CD4-positive, alpha-beta T cell treated with Interleukin-6 for 4 hours (primary cell): ENCODE data around the gene TIFAB.
A peak's percentile ranks its signal among the peaks of the same experiment; 100 is the strongest.

Experiments
- DNase-seq: peaks from one replicate; pipeline ENCODE4 v3.0.0-alpha.2; 2020; ENCODE audit warnings: mixed read lengths

TIFAB gene

GRCh38 chr5:135457424-135458071 is 5.4 kb upstream of the TIFAB start:
- peak; percentile 51 for DNase-seq

- no peak for DNase-seq
Observed at GRCh38 chr5:135456238-135457099, 4.3 kb upstream of the TIFAB start.

GRCh38 chr5:135455876-135456237 is 3.7 kb upstream of the TIFAB start:
- no peak for DNase-seq

GRCh38 chr5:135454946-135455345 is 2.8 kb upstream of the TIFAB start:
- DNase-seq: no peak

DNA sequence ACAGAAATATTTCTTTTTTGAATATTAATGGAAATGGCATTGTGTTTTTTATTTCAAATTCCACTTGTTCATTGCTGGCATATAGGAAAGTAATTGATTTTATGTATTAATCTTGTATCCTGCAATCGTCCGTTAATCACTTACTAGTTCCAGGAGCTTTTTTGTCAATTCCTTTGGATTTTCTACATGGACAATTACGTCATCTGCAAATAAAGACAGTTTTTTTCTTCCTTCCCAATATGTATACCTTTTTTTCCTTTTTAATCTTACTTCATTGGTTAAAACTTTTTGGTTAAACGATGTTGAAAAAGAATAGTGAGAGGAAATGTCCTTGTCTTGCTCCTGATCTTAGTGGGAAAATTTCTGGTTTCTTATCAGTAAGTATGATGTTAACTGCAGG is 1.5 kb upstream of the TIFAB start:
- no peak for DNase-seq

- DNase-seq: no peak
Observed at GRCh38 chr5:135451581-135452320, 400 bp downstream of the TIFAB start.

DNA sequence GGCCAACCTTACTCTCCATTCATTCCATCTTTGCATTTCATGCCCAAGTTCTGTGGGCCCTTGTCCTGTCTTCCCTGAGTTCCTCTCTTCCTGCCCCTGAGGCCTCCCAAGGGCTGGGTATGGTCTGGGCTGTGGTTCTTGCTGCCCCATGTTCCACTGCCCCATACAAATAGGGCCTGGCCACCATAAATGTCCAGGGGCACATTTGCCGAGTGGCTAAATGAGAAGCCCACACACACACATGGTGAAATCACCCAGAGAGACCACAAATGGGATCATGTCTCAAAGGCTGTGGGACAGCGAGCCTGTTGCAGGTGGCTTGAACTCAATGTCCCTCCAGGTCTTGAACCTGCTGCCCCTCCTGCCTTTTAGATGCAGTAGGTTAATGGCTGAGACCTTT is 1.2 kb downstream of the TIFAB start:
- no peak for DNase-seq

GRCh38 chr5:135450336-135450735 is 1.8 kb downstream of the TIFAB start:
- no peak for DNase-seq

GRCh38 chr5:135449644-135450043 is 2.5 kb downstream of the TIFAB start:
- DNase-seq: no peak

GRCh38 chr5:135448791-135449507 is 3.2 kb downstream of the TIFAB start:
- DNase-seq: no peak

DNA sequence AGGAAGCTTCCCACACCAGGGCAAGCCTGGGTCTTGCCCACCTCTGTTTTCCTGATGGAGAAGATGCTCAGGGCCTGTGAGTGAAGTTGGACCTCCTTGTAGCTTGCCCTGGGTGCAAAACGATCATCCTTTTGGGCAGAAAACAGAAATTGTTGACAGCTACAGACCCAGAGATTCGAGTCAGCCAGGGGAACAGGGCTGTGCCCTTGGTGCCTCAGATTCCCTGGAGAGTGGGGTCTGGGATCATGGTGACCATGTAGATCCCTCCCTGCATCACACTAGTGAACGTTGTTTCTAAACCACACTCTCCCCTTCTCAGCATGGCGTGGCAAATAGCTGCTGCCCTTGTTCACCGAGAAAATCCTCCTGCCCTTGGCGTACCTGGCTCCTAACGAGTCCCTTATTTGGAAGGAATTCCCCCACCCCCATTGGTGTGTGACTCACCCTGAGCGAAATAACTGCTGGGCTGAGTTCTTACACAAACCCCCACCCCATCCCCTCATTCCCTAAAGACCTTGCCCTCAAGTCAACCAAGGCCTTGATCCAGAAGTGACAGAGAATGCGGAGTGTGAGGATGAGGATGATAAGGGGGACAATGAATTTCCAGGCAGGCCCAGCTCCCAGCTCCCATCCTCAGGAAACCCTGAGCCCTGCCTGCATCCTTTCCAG is 3.9 kb downstream of the TIFAB start:
- no peak for DNase-seq

GRCh38 chr5:135447298-135447929 is 4.7 kb downstream of the TIFAB start, which contains the start of gene DCANP1:
TSS of gene DCANP1 (minus strand) at chr5:135447348. CDS start at chr5:135447108, 240 bp downstream.
- DNase-seq: no peak

DNA sequence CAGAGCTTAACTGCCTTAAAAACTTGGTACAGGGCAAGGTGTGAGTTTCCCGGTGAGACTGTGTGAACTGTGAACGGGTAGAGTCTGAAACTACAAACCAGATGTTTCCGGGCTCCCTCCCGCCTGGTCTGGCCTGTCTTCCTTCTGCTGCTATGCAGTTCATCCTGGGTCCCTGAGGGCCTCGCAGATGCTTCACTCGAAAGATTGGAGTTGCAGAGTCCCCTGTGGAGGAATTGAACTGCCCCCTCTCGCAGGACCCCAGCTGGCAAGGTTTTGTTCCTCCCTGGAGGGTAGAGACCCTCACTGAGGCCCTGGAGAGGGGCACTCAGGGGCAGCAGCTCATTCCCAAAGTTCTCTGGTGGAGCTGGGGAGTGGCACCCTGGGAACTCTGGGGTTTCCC is 5.5 kb downstream of the TIFAB start:
- no peak for DNase-seq

GRCh38 chr5:135446206-135446605 is 5.9 kb downstream of the TIFAB start:
- no peak for DNase-seq

DNA sequence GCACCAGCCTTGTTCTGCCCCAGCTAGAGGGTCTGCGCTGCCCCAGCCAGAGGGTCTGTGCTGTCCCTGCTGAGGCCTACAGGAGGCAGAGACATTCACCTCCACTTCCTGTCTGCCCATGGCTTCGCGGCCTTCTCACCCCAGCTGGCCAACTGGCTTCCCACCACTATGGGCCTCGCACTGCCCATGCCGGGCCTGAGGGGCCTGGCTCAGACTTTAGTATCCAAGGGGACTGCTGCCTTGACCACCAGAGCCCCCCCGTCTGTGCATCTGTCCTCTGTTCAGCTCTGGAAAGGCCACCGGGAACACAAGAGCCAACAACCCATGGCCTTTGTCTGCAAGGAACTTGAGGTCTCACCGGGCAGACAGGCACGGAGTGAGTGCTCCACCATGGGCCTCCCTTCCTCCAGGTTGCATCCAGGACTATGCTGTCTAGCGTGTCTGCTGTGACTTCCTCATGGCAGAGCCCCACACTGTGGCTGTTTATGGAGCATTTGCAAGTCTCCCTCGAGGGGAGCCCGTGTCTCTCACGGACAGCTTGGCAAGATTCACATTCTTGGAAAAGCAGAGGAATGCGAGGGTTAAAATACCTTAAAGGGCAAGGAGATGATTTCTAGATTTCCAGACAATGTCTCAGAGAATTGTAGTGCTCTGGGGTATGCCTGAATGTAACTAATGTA is 6.7 kb downstream of the TIFAB start:
- DNase-seq: no peak

- no peak for DNase-seq
Observed at GRCh38 chr5:135444881-135445280, 7.3 kb downstream of the TIFAB start.

- DNase-seq: no peak
Observed at GRCh38 chr5:135444360-135444759, 7.8 kb downstream of the TIFAB start.

- no peak for DNase-seq
Observed at GRCh38 chr5:135443161-135443960, 8.8 kb downstream of the TIFAB start.

- DNase-seq: no peak
Observed at GRCh38 chr5:135442431-135443160, 9.6 kb downstream of the TIFAB start.

DNA sequence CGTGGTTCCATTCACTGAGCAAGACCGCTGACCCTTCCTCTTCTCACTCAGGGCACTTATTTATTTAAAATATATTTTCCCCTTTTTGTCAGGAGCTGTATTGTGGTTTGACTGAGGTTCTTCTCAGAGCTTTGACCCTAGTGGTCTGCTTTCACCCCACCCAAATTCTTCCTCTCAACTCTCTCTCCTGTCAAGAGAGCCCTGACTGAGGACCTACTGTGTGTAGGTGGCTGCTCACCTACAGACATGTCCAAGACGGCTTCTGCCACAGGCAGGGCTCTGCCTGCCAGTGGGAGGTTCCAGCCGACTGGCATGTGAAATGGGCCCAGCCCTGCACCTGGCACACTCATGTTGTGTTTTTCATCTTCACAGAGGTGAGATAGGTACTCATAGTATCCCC is 10.2 kb downstream of the TIFAB start:
- DNase-seq: no peak
